ENCODE measurements around the gene EMID1. TPM values are rescaled to one million over a fixed set of nuclear protein-coding genes. Genes with fewer than 3 reads are reported as not detected.

The EMID1 gene
- total and polyA plus RNA-seq, 4 donors = 4.9 to 30.2 (median 8.4) TPM

DNA sequence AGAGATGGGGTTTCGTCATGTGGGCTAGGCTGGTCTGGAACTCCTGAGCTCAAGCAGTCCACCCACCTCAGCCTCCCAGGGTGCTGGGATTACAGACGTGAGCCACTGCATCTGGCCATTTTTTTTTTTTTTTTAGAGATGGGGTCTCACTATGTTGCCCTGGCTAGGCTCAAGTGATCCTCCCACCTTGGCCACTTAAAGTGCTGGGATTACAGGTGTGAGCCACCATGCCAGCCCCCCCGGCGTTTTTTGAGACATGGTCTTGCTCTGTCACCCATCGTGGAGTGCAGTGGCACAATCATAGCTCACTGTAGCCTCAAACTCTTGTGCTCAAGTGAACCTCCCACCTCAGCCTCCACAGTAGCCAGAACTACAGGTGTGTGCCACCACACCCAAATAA, 45.6 kb downstream of the EMID1 start:
- Histone ChIP-seq H3K4me3 (no peak overlapping the region), H3K9me3 (ENCODE audit: control insufficient read depth in 4 of 4, insufficient read depth in 3 of 4, low read length in 3 of 4) (no peaks in the 10 kb centered on the region), H3K27ac (ENCODE audit: low read depth in 1 of 2, low read length in 1 of 2) (no peak overlapping the region), H3K4me1 (ENCODE audit: control insufficient read depth in 5 of 5, insufficient read depth in 5 of 5, low read length in 5 of 5) (no peaks in the 10 kb centered on the region), H3K36me3 (ENCODE audit: control insufficient read depth in 4 of 4, insufficient read depth in 4 of 4, low read length in 4 of 4) (peaks cover 0 to 20% (median 8%) of the 10 kb centered on the region in 4 donors), H3K9ac (ENCODE audit: insufficient read depth in 1 of 2, low read length in 2 of 2) (no peak overlapping the region), H3K27me3 (ENCODE audit: control insufficient read depth in 3 of 3, insufficient read depth in 3 of 3, low read length in 2 of 3) (no peaks in the 10 kb centered on the region)
- WGBS, 2 donors = 98% methylated on average over 5 of the region's 5 CpGs
- no peak for DNase-seq
- TF ChIP-seq, protein P1, sequence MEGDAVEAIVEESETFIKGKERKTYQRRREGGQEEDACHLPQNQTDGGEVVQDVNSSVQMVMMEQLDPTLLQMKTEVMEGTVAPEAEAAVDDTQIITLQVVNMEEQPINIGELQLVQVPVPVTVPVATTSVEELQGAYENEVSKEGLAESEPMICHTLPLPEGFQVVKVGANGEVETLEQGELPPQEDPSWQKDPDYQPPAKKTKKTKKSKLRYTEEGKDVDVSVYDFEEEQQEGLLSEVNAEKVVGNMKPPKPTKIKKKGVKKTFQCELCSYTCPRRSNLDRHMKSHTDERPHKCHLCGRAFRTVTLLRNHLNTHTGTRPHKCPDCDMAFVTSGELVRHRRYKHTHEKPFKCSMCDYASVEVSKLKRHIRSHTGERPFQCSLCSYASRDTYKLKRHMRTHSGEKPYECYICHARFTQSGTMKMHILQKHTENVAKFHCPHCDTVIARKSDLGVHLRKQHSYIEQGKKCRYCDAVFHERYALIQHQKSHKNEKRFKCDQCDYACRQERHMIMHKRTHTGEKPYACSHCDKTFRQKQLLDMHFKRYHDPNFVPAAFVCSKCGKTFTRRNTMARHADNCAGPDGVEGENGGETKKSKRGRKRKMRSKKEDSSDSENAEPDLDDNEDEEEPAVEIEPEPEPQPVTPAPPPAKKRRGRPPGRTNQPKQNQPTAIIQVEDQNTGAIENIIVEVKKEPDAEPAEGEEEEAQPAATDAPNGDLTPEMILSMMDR (IDR thresholded peaks at IDR 0.05; ENCODE audit: control extremely low read depth, extremely low read depth) = no peak
- ATAC-seq (ENCODE audit: insufficient read depth, low FRiP score) = no peak

- Histone ChIP-seq H3K9me3 (ENCODE audit: control insufficient read depth in 4 of 4, insufficient read depth in 3 of 4, low read length in 3 of 4) (no peaks in the 10 kb centered on the region), H3K27ac (ENCODE audit: low read depth in 1 of 2, low read length in 1 of 2) (no peak overlapping the region), H3K4me3 (no peak overlapping the region), H3K36me3 (ENCODE audit: control insufficient read depth in 4 of 4, insufficient read depth in 4 of 4, low read length in 4 of 4) (peaks cover 0 to 19% (median 9%) of the 10 kb centered on the region in 4 donors), H3K9ac (ENCODE audit: insufficient read depth in 1 of 2, low read length in 2 of 2) (no peak overlapping the region), H3K4me1 (ENCODE audit: control insufficient read depth in 5 of 5, insufficient read depth in 5 of 5, low read length in 5 of 5) (no peaks in the 10 kb centered on the region), H3K27me3 (ENCODE audit: control insufficient read depth in 3 of 3, insufficient read depth in 3 of 3, low read length in 2 of 3) (no peaks in the 10 kb centered on the region)
- ATAC-seq (ENCODE audit: insufficient read depth, low FRiP score) = no peak
- TF ChIP-seq, protein P1 (IDR thresholded peaks at IDR 0.05; ENCODE audit: control extremely low read depth, extremely low read depth) = no peak
- DNase-seq = no peak
- 94 to 98% methylated on average over 10 of the region's 10 CpGs for WGBS, 2 donors
These were observed 46.5 kb downstream of the EMID1 start for GRCh38 chr22:29251981-29252911.

DNA sequence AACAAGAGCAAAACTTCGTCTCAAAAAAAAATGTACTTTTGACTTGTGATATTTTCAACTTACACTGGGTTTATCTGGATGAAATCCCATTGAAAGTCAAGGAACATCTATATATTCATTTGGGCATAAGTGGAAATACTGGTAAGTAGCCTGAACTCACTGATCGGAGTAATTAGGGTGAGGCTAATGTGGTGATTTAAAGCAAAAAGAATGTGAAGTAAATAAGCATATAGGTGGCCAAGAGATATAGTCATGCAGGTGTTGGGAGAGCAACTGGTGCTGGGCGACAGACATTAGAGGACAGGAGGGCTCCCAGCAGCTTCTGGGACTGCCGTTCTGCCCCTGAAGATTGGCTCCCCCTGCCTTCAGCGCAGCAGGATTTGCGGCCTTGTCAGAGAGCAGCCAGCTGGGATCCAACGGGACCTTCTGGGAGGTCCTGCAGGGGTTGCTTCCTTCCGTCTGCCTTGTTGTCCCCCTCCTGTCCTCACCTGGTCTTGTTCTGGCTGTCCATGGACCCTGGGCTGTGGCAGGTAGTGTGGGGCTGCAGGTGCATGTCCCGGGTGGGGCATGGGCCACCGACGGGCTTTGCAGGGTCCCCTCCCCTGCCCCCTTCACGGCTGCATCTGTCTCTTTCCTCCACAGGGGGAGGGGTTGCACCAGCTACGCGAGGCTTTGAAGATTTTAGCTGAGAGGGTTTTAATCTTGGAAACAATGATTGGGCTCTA, 48.0 kb downstream of the EMID1 start:
- no peak overlapping the region for H3K9ac ChIP-seq (ENCODE audit: insufficient read depth in 1 of 2, low read length in 2 of 2)
- WGBS, 2 donors = 84 to 89% methylated on average over 14 of the region's 14 CpGs
- H3K27me3 ChIP-seq (ENCODE audit: control insufficient read depth in 3 of 3, insufficient read depth in 3 of 3, low read length in 2 of 3) = no peaks in the 10 kb centered on the region
- peaks cover 0 to 17% (median 9%) of the 10 kb centered on the region in 4 donors for H3K36me3 ChIP-seq (ENCODE audit: control insufficient read depth in 4 of 4, insufficient read depth in 4 of 4, low read length in 4 of 4)
- H3K27ac ChIP-seq (ENCODE audit: low read depth in 1 of 2, low read length in 1 of 2) = no peak overlapping the region
- ATAC-seq (ENCODE audit: insufficient read depth, low FRiP score) (no peak), DNase-seq (no peak)
- no peaks in the 10 kb centered on the region for H3K9me3 ChIP-seq (ENCODE audit: control insufficient read depth in 4 of 4, insufficient read depth in 3 of 4, low read length in 3 of 4)
- TF ChIP-seq, protein P1 (IDR thresholded peaks at IDR 0.05; ENCODE audit: control extremely low read depth, extremely low read depth) = no peak
- H3K4me1 ChIP-seq (ENCODE audit: control insufficient read depth in 5 of 5, insufficient read depth in 5 of 5, low read length in 5 of 5) = no peaks in the 10 kb centered on the region
- no peak overlapping the region for H3K4me3 ChIP-seq
